ENCODE data around the gene SPTBN1. TPM values are rescaled to one million over a fixed set of nuclear protein-coding genes. Genes with fewer than 3 reads are reported as not detected.

The SPTBN1 gene
- polyA plus RNA-seq, 2 donors: 19.7 to 24.1 TPM

- WGBS, 2 donors: 65 to 67% methylated on average over 2 of the region's 2 CpGs
- no peak overlapping the region for H3K4me3 ChIP-seq (ENCODE audit: low read depth in 1 of 2, low read length in 2 of 2)
- no peak overlapping the region for H3K27ac ChIP-seq (ENCODE audit: low read depth in 2 of 2, low read length in 1 of 2)
- no peaks in the 10 kb centered on the region for H3K27me3 ChIP-seq (ENCODE audit: control insufficient read depth in 1 of 2, insufficient read depth in 2 of 2, low read length in 2 of 2)
- no peaks in the 10 kb centered on the region for H3K9me3 ChIP-seq (ENCODE audit: control insufficient read depth in 2 of 2, insufficient read depth in 1 of 2, low read depth in 1 of 2, low read length in 1 of 2)
- H3K36me3 ChIP-seq (ENCODE audit: control insufficient read depth in 2 of 2, insufficient read depth in 2 of 2, low read length in 1 of 2): no peaks in the 10 kb centered on the region
- H3K4me1 ChIP-seq (ENCODE audit: control insufficient read depth in 2 of 2, insufficient read depth in 2 of 2, low read length in 1 of 2): no peaks in the 10 kb centered on the region
Measured at GRCh38 chr2:54464341-54464740, 8.2 kb downstream of the SPTBN1 start.

- 61 to 68% methylated on average over 2 of the region's 2 CpGs for WGBS, 2 donors
- H3K4me3 ChIP-seq (ENCODE audit: low read depth in 1 of 2, low read length in 2 of 2): no peak overlapping the region
- no peak overlapping the region for H3K27ac ChIP-seq (ENCODE audit: low read depth in 2 of 2, low read length in 1 of 2)
- H3K36me3 ChIP-seq (ENCODE audit: control insufficient read depth in 2 of 2, insufficient read depth in 2 of 2, low read length in 1 of 2): no peaks in the 10 kb centered on the region
- no peaks in the 10 kb centered on the region for H3K9me3 ChIP-seq (ENCODE audit: control insufficient read depth in 2 of 2, insufficient read depth in 1 of 2, low read depth in 1 of 2, low read length in 1 of 2)
- no peaks in the 10 kb centered on the region for H3K27me3 ChIP-seq (ENCODE audit: control insufficient read depth in 1 of 2, insufficient read depth in 2 of 2, low read length in 2 of 2)
- no peaks in the 10 kb centered on the region for H3K4me1 ChIP-seq (ENCODE audit: control insufficient read depth in 2 of 2, insufficient read depth in 2 of 2, low read length in 1 of 2)
Measured at GRCh38 chr2:54465143-54465542, 9.0 kb downstream of the SPTBN1 start.

GRCh38 chr2:54466870-54467269 is 10.7 kb downstream of the SPTBN1 start:
- Histone ChIP-seq H3K4me1 (ENCODE audit: control insufficient read depth in 2 of 2, insufficient read depth in 2 of 2, low read length in 1 of 2) (no peaks in the 10 kb centered on the region), H3K4me3 (ENCODE audit: low read depth in 1 of 2, low read length in 2 of 2) (no peak overlapping the region), H3K27ac (ENCODE audit: low read depth in 2 of 2, low read length in 1 of 2) (no peak overlapping the region), H3K27me3 (ENCODE audit: control insufficient read depth in 1 of 2, insufficient read depth in 2 of 2, low read length in 2 of 2) (no peaks in the 10 kb centered on the region), H3K9me3 (ENCODE audit: control insufficient read depth in 2 of 2, insufficient read depth in 1 of 2, low read depth in 1 of 2, low read length in 1 of 2) (no peaks in the 10 kb centered on the region), H3K36me3 (ENCODE audit: control insufficient read depth in 2 of 2, insufficient read depth in 2 of 2, low read length in 1 of 2) (no peaks in the 10 kb centered on the region)
- WGBS, 2 donors: 66 to 76% methylated on average over 4 of the region's 4 CpGs

GRCh38 chr2:54468673-54469072 is 12.5 kb downstream of the SPTBN1 start:
- H3K9me3 ChIP-seq (ENCODE audit: control insufficient read depth in 2 of 2, insufficient read depth in 1 of 2, low read depth in 1 of 2, low read length in 1 of 2): no peaks in the 10 kb centered on the region
- H3K27ac ChIP-seq (ENCODE audit: low read depth in 2 of 2, low read length in 1 of 2): no peak overlapping the region
- WGBS, 2 donors: 65 to 77% methylated on average over 2 of the region's 2 CpGs
- H3K4me1 ChIP-seq (ENCODE audit: control insufficient read depth in 2 of 2, insufficient read depth in 2 of 2, low read length in 1 of 2): no peaks in the 10 kb centered on the region
- H3K27me3 ChIP-seq (ENCODE audit: control insufficient read depth in 1 of 2, insufficient read depth in 2 of 2, low read length in 2 of 2): no peaks in the 10 kb centered on the region
- no peak overlapping the region for H3K4me3 ChIP-seq (ENCODE audit: low read depth in 1 of 2, low read length in 2 of 2)
- no peaks in the 10 kb centered on the region for H3K36me3 ChIP-seq (ENCODE audit: control insufficient read depth in 2 of 2, insufficient read depth in 2 of 2, low read length in 1 of 2)

GRCh38 chr2:54469484-54470053 is 13.4 kb downstream of the SPTBN1 start:
- no peaks in the 10 kb centered on the region for H3K27me3 ChIP-seq (ENCODE audit: control insufficient read depth in 1 of 2, insufficient read depth in 2 of 2, low read length in 2 of 2)
- no peaks in the 10 kb centered on the region for H3K9me3 ChIP-seq (ENCODE audit: control insufficient read depth in 2 of 2, insufficient read depth in 1 of 2, low read depth in 1 of 2, low read length in 1 of 2)
- H3K4me3 ChIP-seq (ENCODE audit: low read depth in 1 of 2, low read length in 2 of 2): no peak overlapping the region
- WGBS, 2 donors: 64 to 67% methylated on average over 3 of the region's 3 CpGs
- H3K4me1 ChIP-seq (ENCODE audit: control insufficient read depth in 2 of 2, insufficient read depth in 2 of 2, low read length in 1 of 2): no peaks in the 10 kb centered on the region
- H3K36me3 ChIP-seq (ENCODE audit: control insufficient read depth in 2 of 2, insufficient read depth in 2 of 2, low read length in 1 of 2): no peaks in the 10 kb centered on the region
- no peak overlapping the region for H3K27ac ChIP-seq (ENCODE audit: low read depth in 2 of 2, low read length in 1 of 2)

GRCh38 chr2:54470266-54470938 is 14.3 kb downstream of the SPTBN1 start:
- H3K27ac ChIP-seq (ENCODE audit: low read depth in 2 of 2, low read length in 1 of 2): no peak overlapping the region
- no peak overlapping the region for H3K4me3 ChIP-seq (ENCODE audit: low read depth in 1 of 2, low read length in 2 of 2)
- WGBS, 2 donors: 64 to 65% methylated on average over 6 of the region's 6 CpGs
- H3K36me3 ChIP-seq (ENCODE audit: control insufficient read depth in 2 of 2, insufficient read depth in 2 of 2, low read length in 1 of 2): no peaks in the 10 kb centered on the region
- H3K9me3 ChIP-seq (ENCODE audit: control insufficient read depth in 2 of 2, insufficient read depth in 1 of 2, low read depth in 1 of 2, low read length in 1 of 2): no peaks in the 10 kb centered on the region
- no peaks in the 10 kb centered on the region for H3K4me1 ChIP-seq (ENCODE audit: control insufficient read depth in 2 of 2, insufficient read depth in 2 of 2, low read length in 1 of 2)
- no peaks in the 10 kb centered on the region for H3K27me3 ChIP-seq (ENCODE audit: control insufficient read depth in 1 of 2, insufficient read depth in 2 of 2, low read length in 2 of 2)

- no peaks in the 10 kb centered on the region for H3K4me1 ChIP-seq (ENCODE audit: control insufficient read depth in 2 of 2, insufficient read depth in 2 of 2, low read length in 1 of 2)
- no peak overlapping the region for H3K4me3 ChIP-seq (ENCODE audit: low read depth in 1 of 2, low read length in 2 of 2)
- H3K36me3 ChIP-seq (ENCODE audit: control insufficient read depth in 2 of 2, insufficient read depth in 2 of 2, low read length in 1 of 2): no peaks in the 10 kb centered on the region
- WGBS, 2 donors: 20 to 30% methylated on average over 1 of the region's 1 CpG
- no peaks in the 10 kb centered on the region for H3K9me3 ChIP-seq (ENCODE audit: control insufficient read depth in 2 of 2, insufficient read depth in 1 of 2, low read depth in 1 of 2, low read length in 1 of 2)
- no peaks in the 10 kb centered on the region for H3K27me3 ChIP-seq (ENCODE audit: control insufficient read depth in 1 of 2, insufficient read depth in 2 of 2, low read length in 2 of 2)
- H3K27ac ChIP-seq (ENCODE audit: low read depth in 2 of 2, low read length in 1 of 2): no peak overlapping the region
Measured at GRCh38 chr2:54471221-54471711, 15.1 kb downstream of the SPTBN1 start.

GRCh38 chr2:54473851-54474250 is 17.7 kb downstream of the SPTBN1 start:
- 86 to 96% methylated on average over 1 of the region's 1 CpG for WGBS, 2 donors
- Histone ChIP-seq H3K36me3 (ENCODE audit: control insufficient read depth in 2 of 2, insufficient read depth in 2 of 2, low read length in 1 of 2) (no peaks in the 10 kb centered on the region), H3K4me3 (ENCODE audit: low read depth in 1 of 2, low read length in 2 of 2) (no peak overlapping the region), H3K27me3 (ENCODE audit: control insufficient read depth in 1 of 2, insufficient read depth in 2 of 2, low read length in 2 of 2) (no peaks in the 10 kb centered on the region), H3K4me1 (ENCODE audit: control insufficient read depth in 2 of 2, insufficient read depth in 2 of 2, low read length in 1 of 2) (peaks cover 0 to 2% of the 10 kb centered on the region in 2 donors), H3K9me3 (ENCODE audit: control insufficient read depth in 2 of 2, insufficient read depth in 1 of 2, low read depth in 1 of 2, low read length in 1 of 2) (no peaks in the 10 kb centered on the region), H3K27ac (ENCODE audit: low read depth in 2 of 2, low read length in 1 of 2) (no peak overlapping the region)

GRCh38 chr2:54475285-54475684 is 19.2 kb downstream of the SPTBN1 start:
- Histone ChIP-seq H3K27me3 (ENCODE audit: control insufficient read depth in 1 of 2, insufficient read depth in 2 of 2, low read length in 2 of 2) (no peaks in the 10 kb centered on the region), H3K4me3 (ENCODE audit: low read depth in 1 of 2, low read length in 2 of 2) (no peak overlapping the region), H3K4me1 (ENCODE audit: control insufficient read depth in 2 of 2, insufficient read depth in 2 of 2, low read length in 1 of 2) (peaks cover 0 to 2% of the 10 kb centered on the region in 2 donors), H3K9me3 (ENCODE audit: control insufficient read depth in 2 of 2, insufficient read depth in 1 of 2, low read depth in 1 of 2, low read length in 1 of 2) (no peaks in the 10 kb centered on the region), H3K27ac (ENCODE audit: low read depth in 2 of 2, low read length in 1 of 2) (no peak overlapping the region), H3K36me3 (ENCODE audit: control insufficient read depth in 2 of 2, insufficient read depth in 2 of 2, low read length in 1 of 2) (no peaks in the 10 kb centered on the region)
- WGBS, 2 donors: 80 to 84% methylated on average over 3 of the region's 3 CpGs

- H3K27ac ChIP-seq (ENCODE audit: low read depth in 2 of 2, low read length in 1 of 2): no peak overlapping the region
- H3K9me3 ChIP-seq (ENCODE audit: control insufficient read depth in 2 of 2, insufficient read depth in 1 of 2, low read depth in 1 of 2, low read length in 1 of 2): no peaks in the 10 kb centered on the region
- 81 to 95% methylated on average over 5 of the region's 5 CpGs for WGBS, 2 donors
- peaks cover 0 to 2% of the 10 kb centered on the region in 2 donors for H3K4me1 ChIP-seq (ENCODE audit: control insufficient read depth in 2 of 2, insufficient read depth in 2 of 2, low read length in 1 of 2)
- no peak overlapping the region for H3K4me3 ChIP-seq (ENCODE audit: low read depth in 1 of 2, low read length in 2 of 2)
- H3K36me3 ChIP-seq (ENCODE audit: control insufficient read depth in 2 of 2, insufficient read depth in 2 of 2, low read length in 1 of 2): no peaks in the 10 kb centered on the region
- H3K27me3 ChIP-seq (ENCODE audit: control insufficient read depth in 1 of 2, insufficient read depth in 2 of 2, low read length in 2 of 2): no peaks in the 10 kb centered on the region
Measured at GRCh38 chr2:54475919-54476318, 19.8 kb downstream of the SPTBN1 start.

Data from esophagus (tissue), 2 donors.